ENCODE data around the gene ANKRD66. TPM values are rescaled to one million over a fixed set of nuclear protein-coding genes. Genes with fewer than 3 reads are reported as not detected.
A peak's percentile ranks its signal among the peaks of the same experiment; 100 is the strongest.
"Not testable (repeated sequence)": the region's sequence is repeated elsewhere in the genome, so short reads cannot be mapped to it uniquely, and the experiment has no call there.

Gene ANKRD66
- total RNA-seq, 2 experiments from 2014 or later = not detected

GRCh38 chr6:46741910-46742309, 4.8 kb upstream of the ANKRD66 start:
- ChIA-PET POLR2A (no interaction called here), CTCF (no interaction called here)
- H3K4me3 Mint-ChIP-seq = no peak overlapping the region
- ATAC-seq (ENCODE audit: poor library complexity) (no peak), DNase-seq (no peak)
- no peaks in the 10 kb centered on the region for H3K36me3 Mint-ChIP-seq (ENCODE audit: low read depth)
- no peak overlapping the region for H3K27ac ChIP-seq (ENCODE audit: low read depth in 1 of 2, low read length in 2 of 2)
- H3K27me3 ChIP-seq (ENCODE audit: control insufficient read depth in 1 of 2, insufficient read depth in 2 of 2, low read length in 2 of 2) = peaks cover 5 to 14% of the 10 kb centered on the region in 2 experiments
- H3K4me1 ChIP-seq (ENCODE audit: insufficient read depth, low read length) = no peaks in the 10 kb centered on the region
- no peaks in the 10 kb centered on the region for H3K36me3 ChIP-seq (ENCODE audit: insufficient read depth, low read length)
- no peak for TF ChIP-seq CTCF (IDR thresholded peaks at IDR 0.05)
- H3K9me3 ChIP-seq (ENCODE audit: control insufficient read depth in 1 of 2, insufficient read depth in 1 of 2, low read length in 2 of 2) = no peaks in the 10 kb centered on the region
- peaks cover 32% of the 10 kb centered on the region for H3K27me3 Mint-ChIP-seq
- no peaks in the 10 kb centered on the region for H3K4me1 Mint-ChIP-seq (ENCODE audit: low read depth)
- H3K4me3 ChIP-seq (ENCODE audit: low read length) = no peak overlapping the region
- no peak overlapping the region for H3K27ac Mint-ChIP-seq
- H3K9me3 Mint-ChIP-seq = no peaks in the 10 kb centered on the region
- intact Hi-C loops (cut with DNase I, micrococcal nuclease) = no loop called here

GRCh38 chr6:46743425-46744158, 3.1 kb upstream of the ANKRD66 start:
- Mint-ChIP-seq H3K27me3 (peaks cover 18% of the 10 kb centered on the region), H3K36me3 (ENCODE audit: low read depth) (no peaks in the 10 kb centered on the region), H3K27ac (no peak overlapping the region), H3K9me3 (no peaks in the 10 kb centered on the region), H3K4me3 (no peak overlapping the region), H3K4me1 (ENCODE audit: low read depth) (no peaks in the 10 kb centered on the region)
- POLR2A ChIA-PET = no interaction called here
- intact Hi-C loops (cut with DNase I, micrococcal nuclease) = no loop called here
- no peak for DNase-seq
- Histone ChIP-seq H3K9me3 (ENCODE audit: control insufficient read depth in 1 of 2, insufficient read depth in 1 of 2, low read length in 2 of 2) (no peaks in the 10 kb centered on the region), H3K4me1 (ENCODE audit: insufficient read depth, low read length) (no peaks in the 10 kb centered on the region), H3K4me3 (ENCODE audit: low read length) (no peak overlapping the region), H3K27me3 (ENCODE audit: control insufficient read depth in 1 of 2, insufficient read depth in 2 of 2, low read length in 2 of 2) (no peaks in the 10 kb centered on the region), H3K36me3 (ENCODE audit: insufficient read depth, low read length) (no peaks in the 10 kb centered on the region), H3K27ac (ENCODE audit: low read depth in 1 of 2, low read length in 2 of 2) (no peak overlapping the region)
- CTCF ChIA-PET = no interaction called here
- TF ChIP-seq CTCF (IDR thresholded peaks at IDR 0.05) = no peak
- ATAC-seq (ENCODE audit: poor library complexity) = no peak

GRCh38 chr6:46744159-46744725, 2.5 kb upstream of the ANKRD66 start:
- H3K36me3 Mint-ChIP-seq (ENCODE audit: low read depth); POLR2A ChIA-PET; intact Hi-C loops (cut with DNase I, micrococcal nuclease); H3K4me3 ChIP-seq (ENCODE audit: low read length); H3K27ac Mint-ChIP-seq; H3K36me3 ChIP-seq (ENCODE audit: insufficient read depth, low read length); CTCF ChIA-PET; H3K4me3 Mint-ChIP-seq; H3K9me3 ChIP-seq (ENCODE audit: control insufficient read depth in 1 of 2, insufficient read depth in 1 of 2, low read length in 2 of 2); ATAC-seq (ENCODE audit: poor library complexity); H3K27ac ChIP-seq (ENCODE audit: low read depth in 1 of 2, low read length in 2 of 2); H3K4me1 Mint-ChIP-seq (ENCODE audit: low read depth); H3K9me3 Mint-ChIP-seq; H3K4me1 ChIP-seq (ENCODE audit: insufficient read depth, low read length); H3K27me3 ChIP-seq (ENCODE audit: control insufficient read depth in 1 of 2, insufficient read depth in 2 of 2, low read length in 2 of 2): not testable (repeated sequence)
- peaks cover 23% of the 10 kb centered on the region for H3K27me3 Mint-ChIP-seq
- peak in 1 of 14 experiments; percentile 11 for DNase-seq

- intact Hi-C loops (cut with DNase I, micrococcal nuclease) = no loop called here
- CTCF ChIA-PET = no interaction called here
- Mint-ChIP-seq H3K27ac (no peak overlapping the region), H3K4me3 (no peak overlapping the region), H3K27me3 (peaks cover 23% of the 10 kb centered on the region), H3K4me1 (ENCODE audit: low read depth) (no peaks in the 10 kb centered on the region), H3K9me3 (no peaks in the 10 kb centered on the region), H3K36me3 (ENCODE audit: low read depth) (no peaks in the 10 kb centered on the region)
- ATAC-seq (ENCODE audit: poor library complexity) (no peak), DNase-seq (no peak)
- Histone ChIP-seq H3K9me3 (ENCODE audit: control insufficient read depth in 1 of 2, insufficient read depth in 1 of 2, low read length in 2 of 2) (peaks cover 0 to 4% of the 10 kb centered on the region in 2 experiments), H3K27ac (ENCODE audit: low read depth in 1 of 2, low read length in 2 of 2) (no peak overlapping the region), H3K36me3 (ENCODE audit: insufficient read depth, low read length) (no peaks in the 10 kb centered on the region), H3K27me3 (ENCODE audit: control insufficient read depth in 1 of 2, insufficient read depth in 2 of 2, low read length in 2 of 2) (no peaks in the 10 kb centered on the region), H3K4me3 (ENCODE audit: low read length) (no peak overlapping the region), H3K4me1 (ENCODE audit: insufficient read depth, low read length) (no peaks in the 10 kb centered on the region)
- POLR2A ChIA-PET = no interaction called here
- TF ChIP-seq CTCF (IDR thresholded peaks at IDR 0.05) = no peak
These were observed 760 bp upstream of the ANKRD66 start for GRCh38 chr6:46745973-46746372.

Measured in CD4-positive, alpha-beta T cell (primary cell).